Measurements from ENCODE around the gene MAP3K3. TPM values are rescaled to one million over a fixed set of nuclear protein-coding genes. Genes with fewer than 3 reads are reported as not detected.

Gene MAP3K3
- total and polyA plus RNA-seq, 10 of the 15 experiments (the other 5 are each of a cell fraction or from before 2014, with no cell fraction given), result 1.6 to 24.1 (median 15.0) TPM

DNA sequence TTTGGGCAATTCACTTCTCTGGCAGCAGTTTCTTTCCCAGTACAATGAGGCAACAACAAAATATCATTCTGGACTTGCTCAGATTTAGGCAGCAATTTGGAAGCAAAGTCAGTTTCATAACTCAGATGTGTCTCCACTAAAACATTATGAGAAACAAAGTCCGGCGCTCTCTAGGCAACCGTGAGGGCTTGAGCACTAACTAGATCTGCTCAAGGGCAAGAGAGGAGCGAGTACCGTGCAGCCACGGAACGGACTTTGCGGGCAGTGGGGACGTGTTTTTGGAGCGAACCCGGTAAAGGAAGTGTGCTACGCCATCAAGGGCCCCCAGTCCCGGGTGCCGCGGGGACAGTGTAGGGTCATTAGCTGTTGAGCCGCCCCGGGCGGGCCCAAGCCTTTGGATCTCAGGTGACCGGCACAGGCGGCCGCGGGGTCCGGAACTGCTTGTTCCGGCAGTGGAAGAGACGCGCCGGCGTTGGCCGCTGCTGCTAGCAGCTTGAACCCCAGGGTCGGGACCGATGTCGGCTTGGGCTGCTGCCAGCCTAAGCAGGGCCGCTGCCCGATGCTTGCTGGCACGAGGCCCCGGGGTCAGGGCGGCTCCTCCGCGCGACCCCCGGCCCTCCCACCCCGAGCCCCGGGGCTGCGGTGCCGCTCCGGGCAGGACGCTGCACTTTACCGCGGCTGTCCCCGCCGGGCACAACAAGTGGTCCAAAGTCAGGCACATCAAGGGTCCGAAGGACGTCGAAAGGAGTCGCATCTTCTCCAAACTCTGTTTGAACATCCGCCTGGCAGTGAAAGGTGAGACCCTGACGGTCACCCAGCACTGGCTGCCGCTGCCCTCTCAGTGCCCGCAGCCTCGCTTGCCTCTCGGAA, 21.4 kb upstream of the MAP3K3 start, which contains the start of gene TACO1 (continued):
- TF ChIP-seq ZNF592 (IDR thresholded peaks at IDR 0.05) (no peak), ZNF24 (IDR thresholded peaks at IDR 0.05) (peak; percentile 75), EP300 (IDR thresholded peaks at IDR 0.05; ENCODE audit: borderline replicate concordance in 1 of 2, control insufficient read depth in 1 of 2, low read depth in 2 of 2, low read length in 2 of 2) (no peak), IRF3 (IDR thresholded peaks at IDR 0.05) (peak; percentile 65), PML (IDR thresholded peaks at IDR 0.05; ENCODE audit: low read length) (peak; percentile 74; the same call in 1 of the 2 replicates), CHD4 (IDR thresholded peaks at IDR 0.05) (no peak), RELB (IDR thresholded peaks at IDR 0.05; ENCODE audit: low read depth) (peak; percentile 95), STAT1 (conservative IDR thresholded peaks at IDR 0.05) (no peak; the same call in 1 of the 2 replicates), KAT2A (conservative IDR thresholded peaks at IDR 0.05; ENCODE audit: control insufficient read depth, low read depth, low read length) (no peak), MTA3 (IDR thresholded peaks at IDR 0.05; ENCODE audit: borderline replicate concordance, low read length) (peak; percentile 69; the same call in 1 of the 2 replicates), GATAD2B (conservative IDR thresholded peaks at IDR 0.05; ENCODE audit: low read depth) (peak; percentile 55; the same call in 1 of the 2 replicates), MTA2 (IDR thresholded peaks at IDR 0.05; ENCODE audit: low read depth) (0 out of 2 replicates have a peak, but pooled peaks have one; percentile 41), ZNF622 (IDR thresholded peaks at IDR 0.05) (no peak), ZNF207 (IDR thresholded peaks at IDR 0.05; ENCODE audit: borderline replicate concordance) (peak; percentile 89), SMAD1 (IDR thresholded peaks at IDR 0.05; ENCODE audit: low read depth, partially characterized antibody) (no peak)
- TF ChIP-seq, protein P1, sequence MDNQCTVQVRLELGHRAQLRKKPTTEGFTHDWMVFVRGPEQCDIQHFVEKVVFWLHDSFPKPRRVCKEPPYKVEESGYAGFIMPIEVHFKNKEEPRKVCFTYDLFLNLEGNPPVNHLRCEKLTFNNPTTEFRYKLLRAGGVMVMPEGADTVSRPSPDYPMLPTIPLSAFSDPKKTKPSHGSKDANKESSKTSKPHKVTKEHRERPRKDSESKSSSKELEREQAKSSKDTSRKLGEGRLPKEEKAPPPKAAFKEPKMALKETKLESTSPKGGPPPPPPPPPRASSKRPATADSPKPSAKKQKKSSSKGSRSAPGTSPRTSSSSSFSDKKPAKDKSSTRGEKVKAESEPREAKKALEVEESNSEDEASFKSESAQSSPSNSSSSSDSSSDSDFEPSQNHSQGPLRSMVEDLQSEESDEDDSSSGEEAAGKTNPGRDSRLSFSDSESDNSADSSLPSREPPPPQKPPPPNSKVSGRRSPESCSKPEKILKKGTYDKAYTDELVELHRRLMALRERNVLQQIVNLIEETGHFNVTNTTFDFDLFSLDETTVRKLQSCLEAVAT (IDR thresholded peaks at IDR 0.05), result no peak; the same call in 1 of the 2 replicates
- TF ChIP-seq, protein P2, sequence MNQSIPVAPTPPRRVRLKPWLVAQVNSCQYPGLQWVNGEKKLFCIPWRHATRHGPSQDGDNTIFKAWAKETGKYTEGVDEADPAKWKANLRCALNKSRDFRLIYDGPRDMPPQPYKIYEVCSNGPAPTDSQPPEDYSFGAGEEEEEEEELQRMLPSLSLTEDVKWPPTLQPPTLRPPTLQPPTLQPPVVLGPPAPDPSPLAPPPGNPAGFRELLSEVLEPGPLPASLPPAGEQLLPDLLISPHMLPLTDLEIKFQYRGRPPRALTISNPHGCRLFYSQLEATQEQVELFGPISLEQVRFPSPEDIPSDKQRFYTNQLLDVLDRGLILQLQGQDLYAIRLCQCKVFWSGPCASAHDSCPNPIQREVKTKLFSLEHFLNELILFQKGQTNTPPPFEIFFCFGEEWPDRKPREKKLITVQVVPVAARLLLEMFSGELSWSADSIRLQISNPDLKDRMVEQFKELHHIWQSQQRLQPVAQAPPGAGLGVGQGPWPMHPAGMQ (IDR thresholded peaks at IDR 0.05; ENCODE audit: borderline replicate concordance), result 0 out of 2 replicates have a peak, but pooled peaks have one; percentile 22

All from GM12878 (cell line).